Smooth muscle cell (in vitro differentiated cells): ENCODE measurements around the gene SEC31A. TPM values are rescaled to one million over a fixed set of nuclear protein-coding genes. Genes with fewer than 3 reads are reported as not detected.

ENCODE experiments used
- DNase-seq: peaks from one replicate; lab custom pipeline; 2025; ENCODE audit not compliant: unreplicated experiment; lab: John Stamatoyannopoulos, UW
- H2AFZ ChIP-seq: fragments of 200-600 bp; sonication (generic); 2 replicates; pipeline ENCODE4 v1.6.0; 2016; ENCODE audit warnings: antibody characterized with exemption, low read depth, mild to moderate bottlenecking
- H3F3A ChIP-seq: fragments of 200-600 bp; sonication (generic); 2 replicates; pipeline ENCODE4 v1.6.0; 2017; ENCODE audit warnings: antibody characterized with exemption, low read depth
- H3K27ac ChIP-seq: fragments of 200-600 bp; sonication (generic); 2 replicates; pipeline ENCODE4 v1.5.1; 2016; ENCODE audit warnings: low read depth, mild to moderate bottlenecking
- H3K27me3 ChIP-seq: fragments of 200-600 bp; sonication (generic); 2 replicates; pipeline ENCODE4 v1.6.1; 2016; ENCODE audit warnings: low read depth, mild to moderate bottlenecking
- H3K36me3 ChIP-seq: fragments of 200-600 bp; sonication (generic); 2 replicates; pipeline ENCODE4 v1.5.1; 2016; ENCODE audit warnings: low read depth
- H3K4me1 ChIP-seq: fragments of 200-600 bp; sonication (generic); 2 replicates; pipeline ENCODE4 v1.5.1; 2016; ENCODE audit warnings: low read depth
- H3K4me2 ChIP-seq: fragments of 200-600 bp; sonication (generic); 2 replicates; pipeline ENCODE4 v1.6.0; 2016; ENCODE audit warnings: mild to moderate bottlenecking
- H3K4me3 ChIP-seq: fragments of 200-600 bp; sonication (generic); 2 replicates; pipeline ENCODE4 v1.5.1; 2016; ENCODE audit warnings: mild to moderate bottlenecking
- H3K79me2 ChIP-seq: fragments of 200-600 bp; sonication (generic); 2 replicates; pipeline ENCODE4 v1.6.0; 2016; ENCODE audit warnings: low read depth, mild to moderate bottlenecking
- H3K9ac ChIP-seq: fragments of 200-600 bp; sonication (generic); 2 replicates; pipeline ENCODE4 v1.6.0; 2016; ENCODE audit warnings: low read depth
- H3K9me3 ChIP-seq: fragments of 200-600 bp; sonication (generic); replicated peaks from 2 replicates; pipeline ENCODE4 v1.5.1; 2016; ENCODE audit warnings: low read depth
- H4K20me1 ChIP-seq: fragments of 200-600 bp; sonication (generic); 2 replicates; pipeline ENCODE4 v1.6.0; 2016; ENCODE audit warnings: low read depth
- CTCF ChIP-seq: fragments of 200-600 bp; sonication (generic); IDR thresholded peaks from 2 replicates; pipeline ENCODE4 v1.5.1; 2017; ENCODE audit warnings: borderline replicate concordance, mild to moderate bottlenecking, antibody characterized with exemption; ENCODE audit not compliant: insufficient read depth, poor library complexity, severe bottlenecking
- WGBS: methylation state at CpG from one replicate; pipeline ENCODE4 v1.1.7; 2016; ENCODE audit warnings: low lambda C conversion rate; 5-methylcytosine and 5-hydroxymethylcytosine counted together
- polyA plus RNA-seq: library from polyadenylated mRNA; unstranded; fragments of >200 nt; fragmentation: Nextera tagmentation; extraction: Ambion mirVana; gene quantifications from 2 replicates; pipeline ENCODE4 v1.2.1, GENCODE V29; 2016
- total RNA-seq: library from RNA; depleted of rRNA; stranded (reverse); fragments of >200 nt; gene quantifications from 2 replicates; pipeline ENCODE4 v1.2.3, GENCODE V29; 2014

Gene SEC31A
- total and polyA plus RNA-seq, 2 experiments from 2014 or later: 315 to 490 TPM

- no peaks in the 10 kb centered on the region for H3K9me3 ChIP-seq
- H3K4me2 ChIP-seq: peak overlapping the region; percentile 96
- H3K79me2 ChIP-seq: peaks cover 95% of the 10 kb centered on the region
- peaks cover 91% of the 10 kb centered on the region for H4K20me1 ChIP-seq
- H3K4me3 ChIP-seq: peak overlapping the region; percentile 50
- H2AFZ ChIP-seq: no peak overlapping the region
- peak overlapping the region; percentile 59 for H3K9ac ChIP-seq
- peaks cover 32% of the 10 kb centered on the region for H3K4me1 ChIP-seq
- H3K27me3 ChIP-seq: no peaks in the 10 kb centered on the region
- peaks cover 3% of the 10 kb centered on the region for H3F3A ChIP-seq
- 60% methylated on average over 5 of the region's 5 CpGs for WGBS
- H3K27ac ChIP-seq: peak overlapping the region; percentile 76
- no peaks in the 10 kb centered on the region for H3K36me3 ChIP-seq
- TF ChIP-seq CTCF: no peak
- DNase-seq: no peak
Measured at GRCh38 chr4:82886147-82886942, 4.6 kb downstream of the SEC31A start.

GRCh38 chr4:82885410-82885809 is 5.5 kb downstream of the SEC31A start:
- TF ChIP-seq CTCF: no peak
- H4K20me1 ChIP-seq: peaks cover 100% of the 10 kb centered on the region

GRCh38 chr4:82868572-82868971 is 22.4 kb downstream of the SEC31A start:
- H3K79me2 ChIP-seq: peaks cover 97% of the 10 kb centered on the region
- H3F3A ChIP-seq: peaks cover 30% of the 10 kb centered on the region
- H2AFZ ChIP-seq: no peak overlapping the region
- over 99% methylated on average over 5 of the region's 5 CpGs for WGBS
- H3K9me3 ChIP-seq: no peaks in the 10 kb centered on the region
- peak overlapping the region; percentile 22 for H3K27ac ChIP-seq
- H4K20me1 ChIP-seq: peaks cover 100% of the 10 kb centered on the region
- H3K4me2 ChIP-seq: no peak overlapping the region
- H3K9ac ChIP-seq: no peak overlapping the region
- no peak for DNase-seq
- H3K36me3 ChIP-seq: peaks cover 70% of the 10 kb centered on the region
- H3K27me3 ChIP-seq: no peaks in the 10 kb centered on the region
- no peak for TF ChIP-seq CTCF
- no peak overlapping the region for H3K4me3 ChIP-seq
- H3K4me1 ChIP-seq: no peaks in the 10 kb centered on the region

More at GRCh38 chr4:82885410-82885809, 5.5 kb downstream of the SEC31A start:
- no peaks in the 10 kb centered on the region for H3K27me3 ChIP-seq
- H3K79me2 ChIP-seq: peaks cover 100% of the 10 kb centered on the region
- H2AFZ ChIP-seq: no peak overlapping the region
- peak overlapping the region; percentile 76 for H3K27ac ChIP-seq
- peaks cover 3% of the 10 kb centered on the region for H3K36me3 ChIP-seq
- no peak overlapping the region for H3K9ac ChIP-seq
- H3K4me3 ChIP-seq: peak overlapping the region; percentile 50
- no peak for DNase-seq
- peaks cover 32% of the 10 kb centered on the region for H3K4me1 ChIP-seq
- no peaks in the 10 kb centered on the region for H3F3A ChIP-seq
- peak overlapping the region; percentile 96 for H3K4me2 ChIP-seq
- no peaks in the 10 kb centered on the region for H3K9me3 ChIP-seq
